Breast epithelium (tissue), 3 donors: ENCODE results near the gene HELZ.

Experiments
- POLR2A ChIP-seq: fragments of 450-650 bp; IDR thresholded peaks from one replicate; pipeline ENCODE4 v1.6.1; 2016; ENCODE audit warnings: antibody characterized with exemption, mild to moderate bottlenecking, moderate library complexity
- POLR2AphosphoS5 ChIP-seq, 3 donors: sonication (generic); formaldehyde crosslinking; IDR thresholded peaks; one replicate each; pipeline ENCODE4 v1.6.1; 2017; ENCODE audit warnings: antibody characterized with exemption in 3 of 3
- TF ChIP-seq, protein P1 (sequence below), 3 donors: fragments of 450-650 bp; IDR thresholded peaks; one replicate each; pipeline ENCODE4 v1.5.1; 2016 to 2017; ENCODE audit warnings: antibody characterized with exemption in 3 of 3, mild to moderate bottlenecking in 3 of 3, moderate library complexity in 3 of 3

DNA sequence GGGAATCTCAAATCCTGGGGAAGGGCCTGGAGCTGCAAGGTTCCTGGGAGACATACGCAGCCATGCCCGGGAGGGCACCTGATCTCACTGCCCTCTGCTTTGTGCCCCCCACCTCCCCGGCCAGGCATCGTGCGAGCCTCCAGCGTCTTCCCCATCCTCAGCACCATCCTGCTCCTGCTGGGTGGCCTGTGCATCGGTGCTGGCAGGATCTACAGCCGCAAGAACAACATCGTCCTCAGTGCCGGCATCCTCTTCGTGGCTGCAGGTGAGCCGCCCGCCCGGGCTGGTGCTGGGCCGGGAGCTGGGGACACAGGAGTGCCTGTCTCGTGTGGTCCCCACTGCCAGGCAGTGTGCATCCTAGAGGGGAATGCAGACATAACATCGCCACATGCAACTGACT lies 220.3 kb downstream of the HELZ start:
- no peak for TF ChIP-seq POLR2A
- TF ChIP-seq, protein P1, sequence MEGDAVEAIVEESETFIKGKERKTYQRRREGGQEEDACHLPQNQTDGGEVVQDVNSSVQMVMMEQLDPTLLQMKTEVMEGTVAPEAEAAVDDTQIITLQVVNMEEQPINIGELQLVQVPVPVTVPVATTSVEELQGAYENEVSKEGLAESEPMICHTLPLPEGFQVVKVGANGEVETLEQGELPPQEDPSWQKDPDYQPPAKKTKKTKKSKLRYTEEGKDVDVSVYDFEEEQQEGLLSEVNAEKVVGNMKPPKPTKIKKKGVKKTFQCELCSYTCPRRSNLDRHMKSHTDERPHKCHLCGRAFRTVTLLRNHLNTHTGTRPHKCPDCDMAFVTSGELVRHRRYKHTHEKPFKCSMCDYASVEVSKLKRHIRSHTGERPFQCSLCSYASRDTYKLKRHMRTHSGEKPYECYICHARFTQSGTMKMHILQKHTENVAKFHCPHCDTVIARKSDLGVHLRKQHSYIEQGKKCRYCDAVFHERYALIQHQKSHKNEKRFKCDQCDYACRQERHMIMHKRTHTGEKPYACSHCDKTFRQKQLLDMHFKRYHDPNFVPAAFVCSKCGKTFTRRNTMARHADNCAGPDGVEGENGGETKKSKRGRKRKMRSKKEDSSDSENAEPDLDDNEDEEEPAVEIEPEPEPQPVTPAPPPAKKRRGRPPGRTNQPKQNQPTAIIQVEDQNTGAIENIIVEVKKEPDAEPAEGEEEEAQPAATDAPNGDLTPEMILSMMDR (IDR thresholded peaks at IDR 0.05): no peak
- no peak for TF ChIP-seq POLR2AphosphoS5 (IDR thresholded peaks at IDR 0.05)
